Stimulated activated CD4-positive, alpha-beta T cell treated with anti-CD3 and anti-CD28 coated beads, Interleukin-2, amount 100 ng/mL, for 24 hours (primary cell): ENCODE data around the gene KCNIP3.
"Not testable (repeated sequence)": the region's sequence is repeated elsewhere in the genome, so short reads cannot be mapped to it uniquely, and the experiment has no call there.

Experiments used
- DNase-seq, 2 donors: peaks; one replicate each; pipeline ENCODE4 v3.0.0-alpha.2; 2020

Gene KCNIP3

GRCh38 chr2:95349568-95350322 is 52.6 kb downstream of the KCNIP3 start:
- DNase-seq: no peak

- no peak for DNase-seq
These were observed 53.2 kb downstream of the KCNIP3 start for GRCh38 chr2:95350368-95350767.

- DNase-seq: no peak
These were observed 53.8 kb downstream of the KCNIP3 start for GRCh38 chr2:95350774-95351597.

GRCh38 chr2:95351598-95351915 is 54.4 kb downstream of the KCNIP3 start:
- no peak for DNase-seq

GRCh38 chr2:95352310-95353054 is 55.3 kb downstream of the KCNIP3 start:
- DNase-seq: no peak

GRCh38 chr2:95353055-95353575 is 56.0 kb downstream of the KCNIP3 start:
- DNase-seq: no peak

GRCh38 chr2:95353613-95354468 is 56.7 kb downstream of the KCNIP3 start:
- no peak for DNase-seq

- no peak for DNase-seq
These were observed 57.3 kb downstream of the KCNIP3 start for GRCh38 chr2:95354469-95354901.

- DNase-seq: no peak
These were observed 57.8 kb downstream of the KCNIP3 start for GRCh38 chr2:95354925-95355324.

- not testable (repeated sequence) for DNase-seq
These were observed 58.3 kb downstream of the KCNIP3 start for GRCh38 chr2:95355486-95355885.

- DNase-seq: no peak
These were observed 59.9 kb downstream of the KCNIP3 start for GRCh38 chr2:95356821-95357700.

GRCh38 chr2:95357717-95358280 is 60.7 kb downstream of the KCNIP3 start:
- DNase-seq: no peak

- no peak for DNase-seq
These were observed 61.9 kb downstream of the KCNIP3 start for GRCh38 chr2:95359031-95359430.

- DNase-seq: no peak
These were observed 62.4 kb downstream of the KCNIP3 start for GRCh38 chr2:95359501-95359930.

GRCh38 chr2:95361216-95361980 is 64.3 kb downstream of the KCNIP3 start:
- DNase-seq: no peak

GRCh38 chr2:95362486-95362885 is 65.3 kb downstream of the KCNIP3 start:
- no peak for DNase-seq

GRCh38 chr2:95366514-95366913 is 69.4 kb downstream of the KCNIP3 start:
- DNase-seq: no peak

- no peak for DNase-seq
These were observed 75.2 kb downstream of the KCNIP3 start for GRCh38 chr2:95372216-95372829.

- no peak for DNase-seq
These were observed 75.7 kb downstream of the KCNIP3 start for GRCh38 chr2:95372845-95373244.

- DNase-seq: no peak
These were observed 76.9 kb downstream of the KCNIP3 start for GRCh38 chr2:95374029-95374428.
